Activated naive CD4-positive, alpha-beta T cell treated with anti-CD3 and anti-CD28 coated beads, Interleukin-2, amount 50 U/mL, for 24 hours (primary cell): ENCODE measurements around the gene SMIM1.
"Not testable (repeated sequence)": the region's sequence is repeated elsewhere in the genome, so short reads cannot be mapped to it uniquely, and the experiment has no call there.

Experiments used
- H3K27ac Mint-ChIP-seq: one replicate; pipeline ENCODE4 v1.8.0; 2021; ENCODE audit warnings: mild to moderate bottlenecking, mixed read lengths
- H3K27me3 Mint-ChIP-seq: one replicate; pipeline ENCODE4 v1.8.0; 2021; ENCODE audit warnings: mixed read lengths
- H3K36me3 Mint-ChIP-seq: one replicate; pipeline ENCODE4 v1.8.0; 2021; ENCODE audit warnings: mixed read lengths
- H3K4me1 Mint-ChIP-seq: one replicate; pipeline ENCODE4 v1.8.0; 2021; ENCODE audit warnings: mixed read lengths
- H3K4me3 Mint-ChIP-seq: one replicate; pipeline ENCODE4 v1.8.0; 2021; ENCODE audit warnings: mild to moderate bottlenecking, mixed read lengths
- H3K9me3 Mint-ChIP-seq: one replicate; pipeline ENCODE4 v1.8.0; 2021; ENCODE audit warnings: mixed read lengths

The SMIM1 gene

DNA sequence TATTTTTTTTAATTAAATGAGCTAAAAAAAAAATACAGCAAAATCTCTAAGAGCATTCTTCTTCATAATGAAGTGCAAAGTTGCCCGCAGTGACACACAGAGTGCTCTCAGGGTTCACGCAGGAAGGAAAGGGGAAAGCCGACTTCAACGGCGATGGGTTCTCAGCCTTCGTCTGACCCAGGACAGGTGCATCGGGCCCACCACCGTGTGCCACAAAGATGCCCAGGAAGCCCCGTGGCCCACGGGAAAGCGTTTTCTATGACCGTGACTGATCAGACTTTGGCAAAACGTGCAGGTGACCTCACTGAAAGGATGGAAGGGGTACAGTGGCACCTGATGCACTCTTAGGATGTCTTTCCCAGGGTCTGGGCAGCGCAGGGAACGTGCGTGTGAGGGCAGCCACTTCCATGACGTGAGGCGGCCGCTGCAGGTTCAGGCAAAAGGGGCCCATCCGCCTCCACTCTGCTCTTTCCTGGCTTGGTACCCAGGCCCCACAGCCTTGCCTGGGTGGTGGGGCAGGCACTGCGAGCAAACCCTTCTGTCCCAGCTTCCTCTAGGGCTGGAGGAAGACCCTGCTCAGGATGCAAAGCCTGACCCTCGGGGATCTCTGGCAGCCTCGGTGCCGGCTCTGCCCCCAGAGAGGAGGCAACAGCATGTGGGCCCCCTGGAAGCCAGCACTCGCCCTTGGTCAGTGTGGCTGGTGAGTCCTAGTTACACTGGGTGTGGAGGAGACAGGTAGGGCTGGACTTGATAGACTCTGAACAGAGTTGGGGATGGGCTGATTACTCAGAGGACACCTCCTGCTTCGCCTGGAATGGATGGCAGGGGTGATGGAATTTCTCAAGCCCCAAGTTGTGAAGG lies 15.4 kb downstream of the SMIM1 start:
- Mint-ChIP-seq H3K9me3 (no peaks in the 10 kb centered on the region), H3K27ac (peak overlapping the region; percentile 23), H3K36me3 (peaks cover 4% of the 10 kb centered on the region), H3K27me3 (no peaks in the 10 kb centered on the region), H3K4me1 (peaks cover 22% of the 10 kb centered on the region), H3K4me3 (no peak overlapping the region)

DNA sequence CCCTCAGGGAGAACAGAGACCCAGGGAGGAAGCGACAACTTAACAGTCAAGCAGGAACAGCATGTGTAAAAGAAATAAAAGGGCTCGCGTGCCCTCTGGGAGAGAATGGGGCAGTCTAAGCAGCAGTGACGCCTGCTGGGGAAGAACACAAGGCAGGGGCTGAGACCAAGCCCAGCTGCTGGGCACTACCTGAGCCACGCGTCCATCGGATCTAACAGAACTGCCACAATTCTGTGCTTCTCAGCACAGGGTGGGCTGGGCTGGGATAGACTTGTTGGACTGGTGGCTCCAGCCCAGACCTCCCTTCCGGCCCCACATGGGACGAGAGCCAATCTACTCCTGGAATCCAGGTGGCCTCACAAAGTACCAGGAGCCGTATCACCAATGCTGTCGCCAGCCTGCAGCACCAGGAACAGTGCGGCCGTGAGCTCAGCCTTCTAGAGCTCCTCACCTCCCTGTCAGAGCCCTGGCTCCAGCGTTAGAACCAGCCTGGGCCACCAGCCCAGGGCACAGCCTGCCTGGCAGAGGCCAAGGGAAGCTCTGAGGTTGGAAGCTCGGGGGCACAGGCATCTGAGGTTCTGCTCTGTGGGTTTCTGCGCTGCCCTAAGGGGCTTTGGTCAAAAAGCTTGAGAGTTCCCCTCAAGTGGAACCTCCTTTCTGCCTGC lies 16.3 kb downstream of the SMIM1 start:
- Mint-ChIP-seq H3K27ac (no peak overlapping the region), H3K9me3 (no peaks in the 10 kb centered on the region), H3K4me1 (peaks cover 31% of the 10 kb centered on the region)

DNA sequence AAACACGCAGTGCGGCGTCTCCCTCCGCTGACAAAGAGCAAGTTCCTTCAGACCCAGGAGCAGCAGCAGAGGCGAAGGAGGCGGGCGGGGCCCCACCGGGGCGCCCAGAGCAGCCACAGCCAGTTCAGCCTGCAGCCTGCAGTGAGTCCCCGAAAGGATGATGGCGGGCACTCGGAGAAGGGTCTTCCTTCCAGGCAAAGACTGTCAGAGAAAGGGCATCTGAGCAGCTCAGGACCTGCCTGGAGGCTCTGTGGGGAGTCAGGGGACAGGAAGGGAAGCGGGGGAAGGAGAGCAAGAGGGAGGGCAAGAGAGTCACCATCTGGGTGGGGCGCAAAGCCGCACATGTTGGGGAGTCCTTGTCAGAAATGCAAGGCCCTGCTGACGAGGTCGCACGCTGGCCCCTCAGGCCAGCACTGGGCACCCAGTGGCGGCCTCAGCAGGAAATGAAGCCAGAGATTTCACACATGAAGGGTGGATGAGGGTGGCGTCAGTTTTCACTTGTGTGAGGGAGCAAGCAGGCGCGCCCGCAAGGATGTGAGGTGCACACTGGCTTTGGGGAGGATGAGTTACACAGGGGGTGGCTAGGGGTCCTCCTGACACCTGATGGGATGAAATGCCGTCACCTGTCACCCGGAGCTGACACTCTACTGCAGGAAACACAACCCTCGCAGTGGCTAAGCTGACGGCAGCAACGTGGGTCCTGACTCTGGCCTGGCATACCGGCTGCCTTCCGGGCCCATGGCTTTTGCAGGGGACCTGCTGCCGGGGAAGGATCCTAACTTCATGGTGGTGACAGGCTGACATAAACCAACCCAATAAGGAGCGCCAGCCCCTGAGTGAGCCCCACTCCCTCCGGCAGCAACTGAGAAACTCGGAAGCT lies 17.1 kb downstream of the SMIM1 start:
- no peak overlapping the region for H3K4me3 Mint-ChIP-seq
- H3K27ac Mint-ChIP-seq: no peak overlapping the region
- no peaks in the 10 kb centered on the region for H3K9me3 Mint-ChIP-seq
- H3K27me3 Mint-ChIP-seq: no peaks in the 10 kb centered on the region
- peaks cover 39% of the 10 kb centered on the region for H3K4me1 Mint-ChIP-seq
- peaks cover 3% of the 10 kb centered on the region for H3K36me3 Mint-ChIP-seq

More for the DNA sequence above, 16.3 kb downstream of the SMIM1 start:
- Mint-ChIP-seq H3K36me3 (peaks cover 4% of the 10 kb centered on the region), H3K27me3 (no peaks in the 10 kb centered on the region), H3K4me3 (no peak overlapping the region)

DNA sequence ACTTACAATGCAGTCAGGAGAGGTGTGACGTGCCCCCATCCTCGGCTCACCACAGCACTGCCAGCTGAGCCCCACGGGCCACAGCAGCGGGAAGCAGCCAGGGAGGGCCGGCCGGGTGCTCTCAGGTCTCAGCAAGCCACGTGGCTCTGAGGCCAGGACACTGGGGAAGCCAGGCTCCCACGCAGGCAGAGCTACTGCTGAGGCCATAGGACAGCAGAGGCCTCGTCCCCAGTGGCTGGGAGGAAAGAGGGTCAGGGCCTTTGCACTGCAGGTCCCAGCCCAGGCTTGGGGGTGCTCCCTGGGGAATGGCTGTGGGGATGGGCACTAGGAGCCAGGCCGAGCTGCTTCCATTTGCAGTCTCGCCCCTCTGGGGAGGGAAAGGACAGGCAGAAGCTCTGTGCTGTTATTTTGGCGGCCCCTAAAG lies 18.0 kb downstream of the SMIM1 start:
- Mint-ChIP-seq H3K36me3 (peaks cover 2% of the 10 kb centered on the region), H3K4me3 (no peak overlapping the region), H3K27ac (no peak overlapping the region), H3K9me3 (no peaks in the 10 kb centered on the region), H3K4me1 (peaks cover 48% of the 10 kb centered on the region), H3K27me3 (no peaks in the 10 kb centered on the region)

DNA sequence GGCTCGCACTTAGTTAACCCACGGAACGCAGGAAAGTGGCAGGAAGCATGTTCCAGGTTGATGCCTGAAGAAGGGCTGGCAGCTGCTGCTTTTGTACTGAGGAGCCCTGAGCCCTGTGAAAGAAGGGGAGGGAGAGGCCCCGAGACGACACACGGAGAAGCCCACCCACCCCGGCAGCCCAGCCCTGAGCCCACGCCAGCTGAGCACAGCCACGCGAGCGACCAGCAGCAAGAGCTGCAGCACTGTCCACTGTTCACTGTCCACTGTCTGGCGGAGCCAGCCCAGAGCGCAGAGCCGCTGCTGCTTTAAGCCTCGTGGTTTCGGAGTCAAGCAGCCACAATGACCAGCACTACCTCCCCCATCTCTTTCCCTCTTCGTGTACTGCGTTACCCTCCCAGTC lies 18.4 kb downstream of the SMIM1 start:
- H3K27me3 Mint-ChIP-seq: no peaks in the 10 kb centered on the region
- H3K27ac Mint-ChIP-seq: no peak overlapping the region
- H3K9me3 Mint-ChIP-seq: no peaks in the 10 kb centered on the region
- H3K36me3 Mint-ChIP-seq: peaks cover 2% of the 10 kb centered on the region
- no peak overlapping the region for H3K4me3 Mint-ChIP-seq
- H3K4me1 Mint-ChIP-seq: peaks cover 49% of the 10 kb centered on the region

- peak overlapping the region; percentile 97 for H3K4me3 Mint-ChIP-seq
- H3K36me3 Mint-ChIP-seq: peaks cover 2% of the 10 kb centered on the region
- peaks cover 46% of the 10 kb centered on the region for H3K4me1 Mint-ChIP-seq
- H3K9me3 Mint-ChIP-seq: no peaks in the 10 kb centered on the region
- H3K27ac Mint-ChIP-seq: peak overlapping the region; percentile 24
- peaks cover 1% of the 10 kb centered on the region for H3K27me3 Mint-ChIP-seq
These were observed 23.1 kb downstream of the SMIM1 start for GRCh38 chr1:3795453-3796214.

DNA sequence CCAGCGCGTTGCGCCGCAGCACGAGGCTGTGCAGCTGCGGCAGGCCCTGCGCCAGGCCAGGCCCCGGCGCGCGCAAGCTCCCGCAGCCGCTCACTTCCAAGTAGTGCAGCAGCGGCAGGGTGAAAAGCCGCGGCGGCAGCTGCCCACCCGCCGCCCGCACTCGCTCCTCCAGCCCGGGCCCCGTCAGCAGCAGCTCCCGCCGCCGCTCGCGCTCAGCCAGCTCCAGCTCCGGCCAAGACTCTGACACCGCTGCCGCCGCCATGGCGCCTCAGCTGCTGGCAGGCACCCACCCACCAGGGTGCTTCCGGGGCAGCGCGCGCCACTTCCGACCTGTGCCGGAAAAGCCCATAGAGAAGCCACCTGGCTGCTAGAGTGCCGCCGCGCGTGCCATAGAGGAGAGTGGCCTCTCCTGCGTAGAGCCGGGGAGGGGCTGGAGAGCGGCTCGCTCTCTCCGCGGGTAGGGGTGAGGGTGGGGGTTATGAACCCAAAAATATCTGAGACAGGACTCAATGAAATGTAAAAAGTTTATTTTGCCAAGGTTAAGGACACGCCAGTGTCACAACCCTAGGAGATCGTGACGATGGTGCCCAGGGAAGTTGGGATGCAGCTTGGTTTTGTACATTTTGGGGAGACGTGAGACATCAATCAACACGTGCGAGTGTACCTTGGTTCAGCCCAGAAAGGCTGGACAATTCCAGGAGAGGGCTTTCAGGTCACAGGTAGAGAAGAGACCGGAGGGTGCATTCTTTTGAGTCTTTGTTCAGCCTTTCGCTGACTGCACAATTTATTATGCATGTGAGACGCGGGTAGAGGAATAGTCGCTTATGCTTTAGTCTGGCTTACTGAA lies 23.9 kb downstream of the SMIM1 start, which contains the start of gene LRRC47:
TSS of gene LRRC47 (minus strand) at position 284 of the 847 bp plus-strand sequence. CDS start at position 262, 22 bp downstream.
- Mint-ChIP-seq H3K9me3 (no peaks in the 10 kb centered on the region), H3K4me3 (peak within 1 kb of the TSS; percentile 98), H3K4me1 (peaks cover 50% of the 10 kb centered on the region), H3K36me3 (peaks cover 2% of the 10 kb centered on the region), H3K27ac (peak within 1 kb of the TSS; percentile 98), H3K27me3 (peaks cover 5% of the 10 kb centered on the region)

DNA sequence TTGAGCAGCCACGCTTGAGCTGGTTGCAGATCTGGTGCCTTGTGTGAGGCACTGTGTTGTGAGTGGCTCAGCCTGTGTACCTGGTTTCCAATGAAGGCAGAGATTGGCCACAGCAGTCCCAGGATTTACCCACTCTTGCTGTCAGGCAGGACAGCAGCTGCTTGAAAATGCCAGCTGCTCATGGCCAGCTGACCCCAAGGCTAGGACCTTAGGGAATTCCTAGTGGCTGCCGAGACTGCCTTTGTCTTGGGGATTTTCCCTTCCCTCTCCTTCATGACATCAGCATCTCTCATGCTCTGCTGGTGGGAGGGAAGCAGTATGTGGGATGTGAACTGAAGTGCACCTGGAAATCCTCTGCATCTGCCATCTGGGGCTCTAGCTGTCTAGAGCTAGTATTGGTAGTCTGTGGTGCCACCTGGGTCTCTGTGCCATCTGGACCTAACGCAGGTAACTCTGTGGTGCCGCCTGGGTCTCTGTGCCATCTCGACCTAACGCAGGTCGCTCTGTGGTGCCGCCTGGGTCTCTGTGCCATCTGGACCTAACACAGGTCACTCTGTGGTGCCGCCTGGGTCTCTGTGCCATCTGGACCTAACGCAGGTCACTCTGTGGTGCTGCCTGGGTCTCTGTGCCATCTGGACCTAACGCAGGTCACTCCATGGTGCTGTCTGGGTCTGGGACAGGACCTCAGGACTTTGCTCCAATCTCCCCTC lies 27.6 kb downstream of the SMIM1 start:
- Mint-ChIP-seq H3K27ac (no peak overlapping the region), H3K9me3 (no peaks in the 10 kb centered on the region), H3K36me3 (peaks cover 2% of the 10 kb centered on the region), H3K27me3 (peaks cover 13% of the 10 kb centered on the region), H3K4me3 (no peak overlapping the region), H3K4me1 (peaks cover 19% of the 10 kb centered on the region)

- Mint-ChIP-seq H3K27me3 (peaks cover 13% of the 10 kb centered on the region), H3K4me1 (peaks cover 15% of the 10 kb centered on the region)
- not testable (repeated sequence) for H3K9me3 Mint-ChIP-seq, H3K36me3 Mint-ChIP-seq, H3K4me3 Mint-ChIP-seq, H3K27ac Mint-ChIP-seq
These were observed 28.2 kb downstream of the SMIM1 start for GRCh38 chr1:3800795-3801194.

DNA sequence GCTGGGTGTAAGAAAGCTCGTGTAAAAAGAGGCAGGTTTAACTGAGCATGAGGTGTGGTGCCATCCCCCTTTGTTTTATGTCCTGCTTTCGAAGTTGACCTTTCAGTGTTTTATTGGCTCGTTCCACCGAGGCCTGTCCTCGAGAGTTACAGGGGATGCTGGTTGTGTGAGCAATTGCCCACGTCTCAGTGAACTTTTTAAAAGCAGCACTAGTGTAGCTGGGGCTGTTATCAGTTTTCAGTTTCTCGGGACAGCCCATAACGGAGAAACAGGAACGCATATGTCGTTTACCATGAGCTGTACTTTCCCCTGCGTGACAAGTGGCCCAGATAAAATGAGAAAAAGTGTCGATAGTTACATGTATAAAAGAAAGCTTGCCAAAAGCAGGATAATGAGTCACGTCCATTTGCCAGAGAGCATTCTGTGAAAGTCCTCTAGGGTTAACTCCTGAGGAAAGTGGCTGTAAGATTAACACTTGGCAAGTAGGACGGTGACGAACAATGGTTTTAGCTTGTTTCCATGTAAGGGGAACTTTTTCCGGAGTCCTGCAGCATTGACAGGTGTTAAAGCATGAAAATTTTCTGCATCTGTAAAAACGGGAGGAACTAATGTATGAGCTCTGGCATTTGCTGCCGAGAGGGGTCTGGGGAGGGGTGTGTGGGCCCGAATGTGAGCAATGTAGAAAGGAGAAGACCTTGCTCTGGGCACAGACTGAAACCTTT lies 31.5 kb downstream of the SMIM1 start:
- peaks cover 16% of the 10 kb centered on the region for H3K27me3 Mint-ChIP-seq
- peaks cover 5% of the 10 kb centered on the region for H3K4me1 Mint-ChIP-seq
- no peak overlapping the region for H3K27ac Mint-ChIP-seq
- no peaks in the 10 kb centered on the region for H3K9me3 Mint-ChIP-seq
- H3K4me3 Mint-ChIP-seq: no peak overlapping the region
- H3K36me3 Mint-ChIP-seq: no peaks in the 10 kb centered on the region

GRCh38 chr1:3804627-3804944 lies 32.0 kb downstream of the SMIM1 start:
- peaks cover 16% of the 10 kb centered on the region for H3K27me3 Mint-ChIP-seq
- not testable (repeated sequence) for H3K4me1 Mint-ChIP-seq, H3K36me3 Mint-ChIP-seq, H3K27ac Mint-ChIP-seq, H3K9me3 Mint-ChIP-seq, H3K4me3 Mint-ChIP-seq

GRCh38 chr1:3805038-3805437 lies 32.5 kb downstream of the SMIM1 start:
- Mint-ChIP-seq H3K4me3 (no peak overlapping the region), H3K27ac (no peak overlapping the region), H3K4me1 (peaks cover 5% of the 10 kb centered on the region), H3K9me3 (no peaks in the 10 kb centered on the region), H3K27me3 (peaks cover 15% of the 10 kb centered on the region), H3K36me3 (no peaks in the 10 kb centered on the region)

DNA sequence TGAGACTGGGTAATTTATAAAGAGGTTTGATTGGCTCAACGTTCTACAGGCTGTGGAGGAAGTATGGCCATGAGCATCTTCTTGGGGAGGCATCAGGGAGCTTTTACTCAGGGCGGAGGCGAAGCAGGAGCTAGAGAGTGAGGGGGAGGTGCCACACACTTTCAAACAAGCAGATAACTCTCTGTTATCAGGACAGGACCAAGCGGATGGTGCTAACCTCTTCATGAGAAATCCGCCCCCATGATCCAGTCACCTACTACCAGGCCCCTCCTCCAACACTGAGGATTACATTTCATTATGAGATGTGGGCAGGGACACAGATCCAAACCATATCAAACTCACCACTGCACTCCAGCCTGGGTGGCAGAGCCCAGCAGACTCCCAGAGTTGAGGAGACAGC lies 35.2 kb downstream of the SMIM1 start:
- Mint-ChIP-seq H3K27ac (no peak overlapping the region), H3K9me3 (no peaks in the 10 kb centered on the region), H3K4me3 (no peak overlapping the region), H3K4me1 (no peaks in the 10 kb centered on the region), H3K27me3 (peaks cover 7% of the 10 kb centered on the region), H3K36me3 (no peaks in the 10 kb centered on the region)
